ENCODE measurements around the gene SMPX.

DNA sequence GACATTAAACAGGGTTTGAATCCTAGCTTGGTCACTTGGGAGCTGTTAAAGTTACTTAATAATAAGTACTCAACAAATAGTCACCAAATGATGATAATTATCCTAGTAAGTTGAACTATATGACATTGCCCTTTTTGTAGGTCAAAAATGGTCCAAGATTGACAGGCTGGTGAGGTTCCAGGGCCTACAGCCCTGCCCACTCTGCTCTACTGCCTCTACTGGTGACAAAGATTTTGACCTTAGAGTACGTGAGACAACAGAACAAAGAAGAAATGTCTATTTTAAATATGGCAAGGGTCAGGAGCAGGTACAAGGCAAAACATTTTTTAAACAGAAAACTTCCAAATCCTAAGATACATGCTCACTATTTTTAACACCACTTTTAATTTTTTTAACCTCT is 572 bp upstream of the SMPX start:
- TF ChIP-seq CTCF (IDR thresholded peaks at IDR 0.05; ENCODE audit: insufficient read depth, low read length) (no peak), POLR2AphosphoS5 (IDR thresholded peaks at IDR 0.05; ENCODE audit: low read depth) (no peak), SPI1 (IDR thresholded peaks at IDR 0.05; ENCODE audit: borderline replicate concordance, low read depth) (no peak), GABPA (IDR thresholded peaks at IDR 0.05; ENCODE audit: low read depth) (no peak)
- TF ChIP-seq, protein P1, sequence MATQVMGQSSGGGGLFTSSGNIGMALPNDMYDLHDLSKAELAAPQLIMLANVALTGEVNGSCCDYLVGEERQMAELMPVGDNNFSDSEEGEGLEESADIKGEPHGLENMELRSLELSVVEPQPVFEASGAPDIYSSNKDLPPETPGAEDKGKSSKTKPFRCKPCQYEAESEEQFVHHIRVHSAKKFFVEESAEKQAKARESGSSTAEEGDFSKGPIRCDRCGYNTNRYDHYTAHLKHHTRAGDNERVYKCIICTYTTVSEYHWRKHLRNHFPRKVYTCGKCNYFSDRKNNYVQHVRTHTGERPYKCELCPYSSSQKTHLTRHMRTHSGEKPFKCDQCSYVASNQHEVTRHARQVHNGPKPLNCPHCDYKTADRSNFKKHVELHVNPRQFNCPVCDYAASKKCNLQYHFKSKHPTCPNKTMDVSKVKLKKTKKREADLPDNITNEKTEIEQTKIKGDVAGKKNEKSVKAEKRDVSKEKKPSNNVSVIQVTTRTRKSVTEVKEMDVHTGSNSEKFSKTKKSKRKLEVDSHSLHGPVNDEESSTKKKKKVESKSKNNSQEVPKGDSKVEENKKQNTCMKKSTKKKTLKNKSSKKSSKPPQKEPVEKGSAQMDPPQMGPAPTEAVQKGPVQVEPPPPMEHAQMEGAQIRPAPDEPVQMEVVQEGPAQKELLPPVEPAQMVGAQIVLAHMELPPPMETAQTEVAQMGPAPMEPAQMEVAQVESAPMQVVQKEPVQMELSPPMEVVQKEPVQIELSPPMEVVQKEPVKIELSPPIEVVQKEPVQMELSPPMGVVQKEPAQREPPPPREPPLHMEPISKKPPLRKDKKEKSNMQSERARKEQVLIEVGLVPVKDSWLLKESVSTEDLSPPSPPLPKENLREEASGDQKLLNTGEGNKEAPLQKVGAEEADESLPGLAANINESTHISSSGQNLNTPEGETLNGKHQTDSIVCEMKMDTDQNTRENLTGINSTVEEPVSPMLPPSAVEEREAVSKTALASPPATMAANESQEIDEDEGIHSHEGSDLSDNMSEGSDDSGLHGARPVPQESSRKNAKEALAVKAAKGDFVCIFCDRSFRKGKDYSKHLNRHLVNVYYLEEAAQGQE (IDR thresholded peaks at IDR 0.05; ENCODE audit: insufficient replicate concordance, low read depth) = no peak

All from HL-60 (cell line).